NCI-H146 treated with DMSO at 0.1 percent for 48 hours (cell line): ENCODE data around the gene BRF1.

Experiments
- DNase-seq: peaks from one replicate; lab custom pipeline; 2025; ENCODE audit not compliant: unreplicated experiment; lab: John Stamatoyannopoulos, UW

Gene BRF1

DNA sequence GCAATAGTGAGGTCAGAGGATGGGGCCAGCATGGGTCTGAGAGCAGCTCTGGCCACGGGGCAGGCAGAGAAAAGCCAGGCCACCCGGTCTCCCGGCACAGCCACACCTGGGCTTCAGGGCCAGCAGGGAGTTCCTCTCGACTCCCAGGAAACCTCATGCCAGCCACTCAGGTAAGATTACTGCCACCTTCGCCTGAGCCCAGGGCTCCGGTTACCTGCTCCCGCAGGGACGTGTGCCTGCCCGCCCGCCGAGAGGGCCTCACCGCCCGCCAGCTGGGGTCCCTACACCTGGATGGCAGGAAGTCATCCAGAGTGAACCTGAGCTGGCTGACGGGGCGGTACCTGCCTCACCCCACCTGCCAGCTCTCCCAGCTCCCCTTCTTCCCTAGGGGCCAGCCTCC, 139.5 kb downstream of the BRF1 start:
- DNase-seq, result peak; percentile 91

DNA sequence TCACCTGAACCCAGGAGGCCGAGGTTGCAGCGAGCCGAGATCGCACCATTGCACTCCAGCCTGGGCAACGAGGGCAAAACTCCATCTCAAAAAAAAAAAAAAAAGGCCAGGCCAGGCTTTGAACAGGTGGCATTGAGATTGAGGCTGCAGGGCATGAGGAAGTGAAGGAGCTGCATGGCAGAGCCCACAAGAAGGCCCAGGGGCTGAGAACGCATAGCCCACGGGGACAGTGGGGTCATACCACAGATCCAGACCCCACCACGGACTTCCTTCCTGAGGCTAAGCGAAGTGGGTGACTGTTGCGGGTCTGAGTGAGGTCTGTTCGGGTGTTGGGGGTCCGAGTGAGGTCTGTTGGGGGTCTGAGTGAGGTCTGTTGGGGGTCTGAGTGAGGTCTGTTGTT, 140.0 kb downstream of the BRF1 start:
- DNase-seq, result no peak

DNA sequence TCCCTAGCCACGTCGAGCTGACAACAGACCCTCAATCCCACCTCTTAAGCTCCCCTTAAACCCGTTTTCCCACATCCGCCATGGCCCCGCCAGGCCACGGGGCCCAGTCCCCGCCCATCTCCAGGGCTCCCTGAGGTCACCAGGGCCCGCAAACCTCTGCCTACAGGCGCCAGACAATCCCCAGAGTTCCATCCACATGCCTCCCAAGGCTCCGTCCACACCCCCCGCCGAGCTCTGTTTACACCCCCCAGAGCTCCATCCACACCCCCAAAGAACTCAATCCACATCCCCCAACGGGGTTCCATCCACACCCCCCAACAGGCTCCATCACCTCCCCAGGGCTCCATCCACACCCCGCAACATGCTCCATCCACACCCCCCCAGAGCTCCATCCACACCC, 141.5 kb downstream of the BRF1 start:
- no peak for DNase-seq
